ENCODE data around the gene RALGPS1.

RALGPS1 gene

DNA sequence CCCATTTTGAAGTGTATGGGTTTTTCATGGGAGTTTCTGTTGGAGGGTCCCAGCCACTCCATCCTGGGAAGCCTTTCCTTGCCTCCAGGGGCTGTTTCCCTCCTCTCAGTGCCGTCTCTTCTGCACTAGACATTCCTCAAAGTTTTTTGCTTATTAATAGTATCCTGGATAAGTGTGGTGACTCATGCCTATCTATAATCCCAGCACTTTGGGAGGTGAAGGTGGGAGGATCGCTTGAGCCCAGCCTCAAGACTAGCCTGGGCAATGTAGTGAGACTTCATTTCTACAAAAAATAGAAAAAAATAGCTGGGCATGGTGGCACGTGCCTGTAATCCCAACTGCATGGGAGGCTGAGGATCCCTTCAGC lies 43.1 kb downstream of the RALGPS1 start:
- DNase-seq = no peak

DNA sequence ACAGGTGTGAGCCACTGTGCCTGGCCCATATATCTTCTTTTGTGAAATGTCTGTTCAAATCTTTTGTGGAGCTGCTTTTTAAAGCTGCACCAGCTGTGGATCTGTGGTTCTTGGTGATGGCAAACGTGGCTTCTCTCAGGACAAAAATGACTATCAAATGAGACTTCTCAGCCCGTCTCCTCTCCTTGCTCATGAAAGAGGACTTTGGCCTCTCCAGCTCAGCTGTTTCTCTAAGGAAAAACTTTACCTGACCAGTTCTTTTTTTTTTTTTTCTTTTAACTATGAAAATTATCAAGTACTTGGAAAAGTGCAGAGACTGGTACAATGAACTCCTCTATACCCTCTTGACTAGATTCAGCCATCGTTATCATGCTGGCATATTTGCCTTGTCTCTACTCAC lies 44.8 kb downstream of the RALGPS1 start:
- DNase-seq = no peak

DNA sequence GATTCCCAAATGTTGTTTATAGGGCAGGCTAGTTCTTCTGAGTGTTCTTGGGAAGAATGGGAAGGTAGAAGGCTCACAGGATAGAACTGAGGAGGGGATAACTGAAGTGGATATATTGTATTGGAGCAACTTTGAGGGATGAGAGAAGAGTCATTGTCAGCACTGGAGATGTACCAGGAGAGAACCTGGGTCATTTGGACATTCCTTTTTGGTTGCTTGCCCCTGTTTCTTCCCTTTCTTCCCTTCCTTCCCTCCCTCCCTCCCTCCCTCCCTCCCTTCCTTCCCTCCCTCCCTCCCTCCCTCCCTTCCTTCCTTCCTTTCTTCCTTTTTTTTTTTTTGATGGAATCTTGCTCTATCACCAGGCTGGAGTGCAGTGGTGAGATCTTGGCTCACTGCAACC lies 45.3 kb downstream of the RALGPS1 start:
- no peak for DNase-seq

DNA sequence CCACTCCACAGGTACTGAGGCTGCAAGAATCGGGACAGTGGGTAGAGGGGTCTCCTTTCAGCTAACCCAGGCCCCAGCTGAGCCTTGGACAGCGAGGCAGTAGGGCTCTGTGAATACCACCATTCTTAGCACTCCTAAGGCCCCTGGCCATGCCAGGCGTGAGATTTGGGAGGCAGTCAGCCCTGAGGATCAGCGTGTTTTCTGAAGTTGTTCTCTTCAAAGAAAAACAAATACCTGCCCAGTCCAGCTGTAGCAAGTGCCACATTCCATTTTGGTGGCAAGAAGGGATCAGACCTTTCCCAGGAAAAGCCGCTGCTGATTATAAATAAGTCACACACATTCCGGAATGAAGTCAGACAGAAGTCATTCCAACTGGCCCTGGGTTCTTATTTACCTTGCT lies 47.8 kb downstream of the RALGPS1 start:
- no peak for DNase-seq

DNA sequence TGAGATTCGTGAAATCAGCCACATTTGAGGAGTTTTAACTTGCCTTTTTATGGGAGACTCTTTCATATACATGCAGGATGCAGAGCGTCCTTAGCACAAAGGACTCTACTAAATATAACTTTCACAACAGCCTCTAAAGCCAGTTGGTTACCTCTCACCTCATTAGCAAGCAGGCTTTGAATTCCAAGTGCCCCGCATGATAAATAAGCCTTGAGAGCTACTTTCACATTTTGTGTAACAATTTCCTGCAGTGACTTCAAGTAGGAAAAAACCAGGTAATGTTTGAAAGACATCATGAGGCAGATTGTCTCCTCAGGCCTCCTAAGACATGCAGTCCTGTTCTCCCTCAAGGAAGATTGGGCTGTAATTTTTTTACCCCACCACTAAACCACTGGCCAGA lies 50.5 kb downstream of the RALGPS1 start:
- DNase-seq = no peak

DNA sequence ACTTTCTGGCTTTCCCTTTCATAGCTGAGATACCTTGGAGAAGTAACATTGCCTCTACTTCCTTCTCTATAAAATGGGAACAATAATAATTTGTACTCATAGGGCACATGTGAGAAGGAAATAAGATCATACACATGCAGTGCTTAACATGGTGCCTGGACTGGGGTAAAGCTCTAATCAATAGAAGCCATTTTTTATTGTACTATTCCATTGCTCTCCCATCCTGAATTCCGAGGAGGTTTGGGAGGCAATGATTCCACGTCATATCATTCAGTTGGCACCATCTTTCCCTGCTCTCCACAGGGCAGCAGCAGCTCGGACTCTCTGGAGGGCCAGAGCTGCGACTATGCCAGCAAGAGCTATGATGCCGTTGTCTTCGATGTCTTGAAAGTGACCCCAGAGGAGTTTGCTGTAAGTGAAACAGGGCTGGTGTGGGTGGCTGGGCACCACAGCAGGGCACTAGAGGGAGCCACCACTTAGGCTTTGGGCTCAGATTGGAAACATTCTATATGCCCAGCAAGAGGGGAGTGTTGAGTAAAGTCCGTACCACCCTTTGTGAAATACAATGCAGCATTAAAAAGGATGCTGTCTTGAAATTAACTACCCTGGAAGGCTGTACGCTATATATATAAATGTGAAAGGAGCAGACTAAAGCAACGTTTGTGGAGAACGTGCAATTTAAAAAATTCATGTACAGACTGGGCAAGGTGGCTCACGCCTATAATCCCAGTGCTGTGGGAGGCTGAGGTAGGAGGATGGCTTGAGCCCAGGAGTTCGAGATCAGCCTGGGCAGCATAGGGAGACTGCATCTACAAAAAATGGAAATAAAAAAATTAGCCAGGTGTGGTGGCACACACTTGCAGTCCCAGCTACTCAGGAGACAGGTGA lies 51.2 kb downstream of the RALGPS1 start:
- peak; percentile 39 to 47 for DNase-seq

DNA sequence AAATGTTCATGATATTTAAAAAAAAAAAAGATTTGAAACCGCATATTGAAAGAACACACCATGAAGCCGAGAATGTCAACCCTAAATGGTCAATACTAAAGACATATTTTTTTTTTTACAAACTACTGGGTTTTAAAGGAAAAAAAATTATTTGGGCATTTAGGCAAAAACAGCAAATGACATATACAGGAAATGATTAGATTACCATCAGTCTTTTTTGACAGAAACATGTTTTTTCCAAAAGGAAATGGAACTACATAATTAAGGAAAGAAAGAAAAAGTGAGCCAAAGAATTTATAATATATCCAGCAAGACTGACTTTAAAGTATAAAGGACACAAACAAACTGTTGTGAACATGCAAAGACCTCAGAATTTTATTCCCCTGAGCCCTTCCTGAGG lies 56.7 kb downstream of the RALGPS1 start:
- no peak for DNase-seq

DNA sequence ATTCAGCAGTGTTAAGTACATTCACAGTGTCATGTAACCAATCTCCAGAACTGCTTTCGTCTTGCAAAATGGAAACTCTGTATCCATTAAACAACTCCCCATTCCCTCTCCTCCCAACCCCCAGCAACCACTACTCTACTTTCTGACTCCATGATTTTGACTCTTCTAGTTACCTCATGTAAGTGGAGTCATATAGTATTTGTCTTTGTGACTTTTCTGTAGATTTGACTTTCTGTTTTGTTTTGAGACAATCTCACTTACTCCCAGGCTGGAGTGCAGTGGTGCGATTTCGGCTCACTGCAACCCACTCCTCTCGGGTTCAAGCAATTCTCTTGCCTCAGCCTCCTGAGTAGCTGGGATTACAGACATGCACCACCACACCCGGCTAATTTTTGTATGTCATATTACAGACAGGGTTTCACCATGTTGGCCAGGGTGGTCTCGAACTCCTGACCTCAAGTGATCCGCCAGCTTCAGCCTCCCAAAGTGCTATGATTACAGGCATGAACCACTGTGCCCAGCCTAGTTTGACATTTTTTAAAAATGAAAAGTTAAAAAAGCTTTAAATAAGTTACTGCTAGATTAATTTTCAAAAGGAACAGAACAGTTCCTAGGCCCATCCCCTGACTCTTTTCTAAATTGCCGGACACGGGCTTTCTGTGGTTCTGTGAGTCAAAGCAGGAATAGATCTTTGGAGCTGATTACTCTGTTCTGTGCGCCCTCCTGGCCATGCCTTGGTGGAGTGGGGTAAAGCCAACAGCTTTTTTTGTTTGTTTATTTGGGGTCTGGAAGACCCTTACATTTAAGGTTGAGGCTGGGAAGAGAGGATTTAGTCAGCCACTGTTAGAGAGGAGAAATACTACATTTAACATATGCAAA lies 59.3 kb downstream of the RALGPS1 start:
- no peak for DNase-seq

DNA sequence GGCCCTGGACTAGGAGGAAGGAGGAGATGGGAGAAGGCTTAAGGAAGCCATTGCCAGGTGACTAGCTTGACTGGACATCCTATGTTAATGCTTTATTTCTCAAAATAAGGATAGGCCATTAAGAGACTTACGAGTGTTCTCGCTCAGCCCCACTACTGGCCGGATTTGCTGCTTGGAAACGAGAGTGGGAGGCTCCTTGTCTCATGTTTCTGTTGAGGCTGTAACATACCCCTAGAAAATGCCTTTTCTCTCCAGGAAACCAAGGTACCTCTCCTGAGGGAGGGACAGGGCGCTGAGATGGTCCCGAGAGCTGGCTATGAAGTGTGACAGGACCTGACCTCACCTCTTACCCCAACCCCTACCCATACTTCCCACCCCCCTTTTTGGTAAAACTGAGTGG lies 60.0 kb downstream of the RALGPS1 start:
- no peak for DNase-seq

DNA sequence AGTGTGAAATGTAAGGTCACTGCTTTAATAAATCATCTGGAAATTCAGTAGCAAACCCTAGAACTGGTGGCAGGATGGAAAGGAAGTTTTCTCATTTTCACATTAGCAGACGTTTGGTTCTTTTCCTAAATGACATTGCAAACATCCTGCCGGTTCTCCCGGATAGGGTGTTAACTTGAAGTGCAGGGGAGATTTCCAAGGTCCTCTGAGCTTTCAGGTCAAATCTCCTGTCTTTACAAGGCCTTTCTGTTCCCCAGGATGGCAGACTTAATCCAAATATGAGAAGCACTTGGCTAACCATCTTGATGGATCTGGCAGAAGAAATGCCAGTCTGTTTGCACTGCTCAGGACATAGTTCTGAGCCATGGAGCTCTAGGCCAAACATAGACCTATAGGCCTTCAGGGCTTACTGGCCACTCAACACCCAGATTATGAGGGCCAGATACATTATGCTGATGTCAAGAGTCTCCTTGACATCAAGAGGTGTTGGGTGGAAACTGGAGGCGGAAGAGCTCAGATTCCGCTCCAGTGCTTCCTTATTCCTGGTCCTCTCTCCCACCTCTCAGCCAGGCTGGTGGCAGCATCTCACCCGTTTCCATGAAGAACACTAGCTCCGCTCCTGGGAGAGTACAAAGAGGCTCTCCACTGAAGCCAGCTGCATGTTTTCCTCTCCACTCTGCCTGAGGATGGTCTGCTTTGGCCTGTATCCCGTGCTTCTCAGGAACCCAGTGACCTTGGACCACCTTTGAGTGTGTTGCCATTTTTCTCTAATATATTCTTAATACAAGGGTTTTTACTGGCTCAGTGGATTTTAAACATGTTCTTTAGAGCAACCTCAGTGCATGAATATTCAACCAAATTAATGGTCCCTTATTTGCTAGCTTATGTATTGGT lies 61.0 kb downstream of the RALGPS1 start:
- DNase-seq = no peak

DNA sequence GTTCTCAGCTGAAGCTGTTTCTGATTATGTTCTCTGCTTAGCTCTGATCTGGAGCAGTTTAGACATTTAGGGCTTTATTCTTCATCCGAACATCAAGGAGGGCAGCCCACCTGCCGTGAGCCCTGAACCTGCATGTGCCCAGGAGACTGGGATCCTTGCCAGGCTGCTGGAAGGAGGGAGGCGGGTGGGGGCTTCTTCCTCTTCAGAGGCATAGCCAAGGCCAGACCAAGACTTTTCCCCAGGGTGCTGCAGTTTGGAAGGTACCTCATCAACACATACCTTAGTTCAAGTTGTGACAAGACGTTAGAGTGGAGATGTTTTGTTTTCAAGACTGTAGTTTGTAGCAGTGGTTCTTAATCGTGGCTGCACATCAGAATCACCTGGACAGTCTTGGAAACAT lies 64.9 kb downstream of the RALGPS1 start:
- no peak for DNase-seq

DNA sequence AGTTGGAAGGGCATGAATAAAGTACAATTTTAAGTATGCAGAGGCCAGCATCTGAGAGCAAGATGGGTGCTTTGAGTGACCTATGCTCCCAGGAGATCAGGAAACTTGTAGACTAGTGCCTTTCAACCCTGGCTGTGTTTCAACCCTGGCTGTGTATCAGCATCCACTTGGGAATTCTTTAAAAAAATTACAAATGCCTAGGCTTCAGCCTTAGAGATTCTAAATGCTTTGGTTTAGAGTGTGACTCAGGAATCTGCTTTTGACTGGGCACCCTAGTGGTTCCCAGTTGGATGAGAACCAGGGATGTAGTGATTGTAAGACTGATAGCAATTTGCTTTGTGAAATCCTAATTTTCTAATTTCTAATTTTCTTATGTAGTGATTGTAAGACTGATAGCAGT lies 65.6 kb downstream of the RALGPS1 start:
- no peak for DNase-seq

DNA sequence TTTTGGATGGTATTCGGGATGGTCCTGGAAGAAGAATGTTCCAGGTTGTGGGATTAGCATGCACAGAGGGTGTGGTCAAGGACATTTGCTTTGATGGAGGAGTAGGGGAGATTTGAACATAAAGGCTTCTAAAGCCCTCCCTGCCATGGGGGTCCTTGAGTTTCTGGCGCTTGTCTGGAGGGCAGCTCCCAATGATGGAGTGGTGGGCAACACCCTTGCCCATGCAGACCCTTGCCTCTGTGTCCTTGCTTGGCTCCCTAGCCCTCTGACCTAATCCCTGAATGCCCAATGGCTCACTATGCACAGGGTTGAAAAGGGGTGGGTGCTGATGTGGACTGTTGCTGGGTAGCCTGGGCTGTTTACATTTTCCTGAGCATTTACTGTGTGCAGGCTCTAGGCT lies 66.6 kb downstream of the RALGPS1 start:
- no peak for DNase-seq

DNA sequence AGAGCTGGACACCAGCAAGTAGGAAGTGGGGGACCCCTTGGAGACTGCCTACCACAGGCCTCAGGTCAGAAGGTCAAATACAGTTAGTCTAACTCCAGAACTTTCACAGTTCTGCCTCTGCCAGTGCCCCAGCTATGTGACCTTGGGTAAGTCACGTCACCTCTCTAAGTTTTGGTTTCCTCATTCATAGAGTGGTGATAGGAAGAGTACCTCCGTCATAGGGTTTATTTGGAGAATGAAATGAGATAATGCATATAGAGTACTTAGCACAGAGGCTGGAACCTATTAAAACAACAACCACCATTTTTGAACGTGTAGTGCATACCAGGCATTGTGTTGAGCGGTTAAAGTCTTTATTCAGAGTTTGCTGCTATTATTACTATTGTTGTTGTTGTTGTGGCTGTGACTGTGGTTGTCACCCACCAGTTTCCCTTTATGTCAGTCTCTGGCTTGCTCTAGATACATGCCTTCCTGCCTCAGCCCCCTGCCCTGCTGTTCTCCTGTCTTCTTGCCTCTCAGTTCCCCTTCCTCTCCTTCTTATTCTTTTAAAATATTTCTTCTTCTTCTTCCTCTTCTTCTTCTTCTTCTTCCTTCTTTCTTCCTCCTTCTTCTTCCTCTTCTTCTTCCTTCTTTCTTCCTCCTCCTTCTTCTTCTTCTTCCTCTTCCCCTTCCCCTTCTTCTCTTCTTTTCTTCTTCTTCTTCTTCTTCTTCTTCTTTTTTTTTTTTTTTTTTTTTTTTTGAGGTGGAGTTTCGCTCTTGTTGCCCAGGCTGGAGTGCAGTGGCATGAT lies 67.8 kb downstream of the RALGPS1 start:
- DNase-seq = no peak

DNA sequence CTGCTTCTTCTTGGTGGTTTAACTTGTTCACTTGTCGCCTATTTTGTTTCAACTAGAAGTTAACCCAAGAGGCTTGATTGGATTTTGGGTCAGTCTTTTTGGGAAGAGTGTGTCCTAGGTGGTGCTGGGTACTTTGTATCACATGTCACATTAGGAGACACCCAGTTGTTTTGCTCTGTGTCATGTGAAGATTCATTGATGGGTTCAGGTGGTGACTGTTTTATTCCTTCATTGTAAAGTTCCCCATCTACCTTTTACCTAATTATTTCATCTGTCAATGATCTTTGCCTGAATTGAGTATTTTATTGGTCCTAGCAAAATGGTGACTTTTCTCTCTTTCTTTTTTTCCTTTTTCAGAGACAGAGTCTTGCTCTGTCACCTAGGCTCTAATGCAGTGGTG lies 69.2 kb downstream of the RALGPS1 start:
- no peak for DNase-seq

DNA sequence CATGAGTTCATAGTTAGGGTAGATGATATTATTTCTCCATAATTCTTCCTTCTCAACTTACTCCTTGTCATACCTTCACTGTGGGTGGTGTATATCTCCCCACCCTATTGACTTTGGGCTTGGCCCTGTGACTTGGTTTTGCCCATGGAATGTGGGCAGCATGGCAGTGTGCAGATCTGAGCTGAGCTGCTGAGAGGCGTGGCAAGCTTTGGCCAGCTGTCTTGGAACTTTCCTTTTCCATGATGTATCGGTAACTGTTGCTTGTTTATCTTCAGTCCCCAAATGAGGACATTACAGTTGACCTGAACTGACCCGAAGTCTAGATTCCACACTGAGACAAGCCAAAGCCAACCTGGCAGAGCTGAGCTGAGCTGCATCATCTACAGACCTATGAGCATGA lies 70.4 kb downstream of the RALGPS1 start:
- no peak for DNase-seq

DNA sequence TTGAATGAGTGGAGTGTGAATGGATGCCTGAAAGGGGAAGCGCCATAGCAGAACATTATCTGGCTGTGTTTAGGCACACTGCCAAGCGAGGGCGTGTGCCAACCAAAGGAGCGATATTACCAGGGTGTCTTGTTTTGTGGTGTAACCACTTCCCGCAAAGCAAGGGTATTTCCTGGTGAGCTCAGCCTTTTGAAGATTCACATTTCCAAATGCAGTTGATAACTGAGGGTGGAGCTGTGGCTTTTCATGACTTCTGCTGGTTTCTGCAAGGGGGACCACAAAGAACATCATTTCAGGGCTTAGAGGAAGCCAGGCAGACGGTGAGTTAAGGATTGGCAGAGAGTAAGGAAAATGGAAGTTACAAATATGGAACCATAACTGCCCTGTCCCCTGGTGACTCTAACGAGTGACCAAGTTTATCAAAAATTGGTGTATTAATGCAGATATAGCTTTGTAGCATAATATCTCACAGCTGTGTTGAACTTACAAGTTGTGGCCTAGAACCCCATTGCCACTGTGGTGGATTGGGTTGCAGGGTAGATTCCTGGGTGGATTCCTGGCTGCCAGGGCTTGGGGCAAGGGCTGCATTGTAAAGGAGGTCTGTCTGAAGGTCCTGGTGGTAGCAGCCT lies 71.4 kb downstream of the RALGPS1 start:
- DNase-seq = peak; percentile 77 to 81

DNA sequence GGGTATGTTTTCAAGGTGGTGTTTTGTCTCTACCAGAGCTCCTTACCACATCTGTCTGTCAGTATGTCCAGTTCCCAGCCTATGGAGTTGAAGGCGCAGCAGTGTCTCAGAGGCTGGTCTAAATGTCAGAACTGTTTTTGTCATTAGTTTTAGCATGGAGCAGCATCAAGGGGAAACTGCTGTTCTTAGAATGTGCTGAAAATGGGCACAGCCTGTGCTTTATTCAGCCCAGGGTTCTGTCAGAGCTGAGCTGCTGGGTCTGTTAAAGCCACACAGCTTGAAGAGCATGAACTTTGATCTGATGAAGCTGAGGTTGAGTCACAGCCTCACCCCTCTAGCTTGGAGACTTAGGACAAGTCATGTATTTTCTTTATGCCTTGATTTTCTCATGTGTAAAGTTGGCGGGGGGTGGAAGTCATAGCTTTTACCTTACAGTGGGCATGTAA lies 71.9 kb downstream of the RALGPS1 start:
- DNase-seq = no peak

DNA sequence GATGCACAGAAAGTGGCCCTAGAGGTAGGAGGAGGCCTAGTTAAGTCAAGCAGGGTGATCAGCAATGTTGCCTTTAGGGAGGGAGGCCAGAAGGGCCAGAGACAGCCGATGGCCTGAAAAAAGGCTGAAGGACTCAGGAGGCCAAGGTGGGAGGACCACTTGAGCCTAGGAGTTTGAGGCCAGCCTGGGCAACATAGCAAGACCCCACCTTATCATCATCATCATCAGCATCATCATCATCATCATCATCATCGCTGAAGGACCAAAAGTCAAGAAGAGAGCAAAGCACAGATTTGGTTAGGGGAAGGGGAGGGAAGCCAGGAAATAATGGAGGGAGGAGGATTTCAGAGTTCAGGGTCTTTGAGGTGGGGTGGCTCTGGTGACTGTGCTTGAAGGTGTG lies 74.3 kb downstream of the RALGPS1 start:
- no peak for DNase-seq

DNA sequence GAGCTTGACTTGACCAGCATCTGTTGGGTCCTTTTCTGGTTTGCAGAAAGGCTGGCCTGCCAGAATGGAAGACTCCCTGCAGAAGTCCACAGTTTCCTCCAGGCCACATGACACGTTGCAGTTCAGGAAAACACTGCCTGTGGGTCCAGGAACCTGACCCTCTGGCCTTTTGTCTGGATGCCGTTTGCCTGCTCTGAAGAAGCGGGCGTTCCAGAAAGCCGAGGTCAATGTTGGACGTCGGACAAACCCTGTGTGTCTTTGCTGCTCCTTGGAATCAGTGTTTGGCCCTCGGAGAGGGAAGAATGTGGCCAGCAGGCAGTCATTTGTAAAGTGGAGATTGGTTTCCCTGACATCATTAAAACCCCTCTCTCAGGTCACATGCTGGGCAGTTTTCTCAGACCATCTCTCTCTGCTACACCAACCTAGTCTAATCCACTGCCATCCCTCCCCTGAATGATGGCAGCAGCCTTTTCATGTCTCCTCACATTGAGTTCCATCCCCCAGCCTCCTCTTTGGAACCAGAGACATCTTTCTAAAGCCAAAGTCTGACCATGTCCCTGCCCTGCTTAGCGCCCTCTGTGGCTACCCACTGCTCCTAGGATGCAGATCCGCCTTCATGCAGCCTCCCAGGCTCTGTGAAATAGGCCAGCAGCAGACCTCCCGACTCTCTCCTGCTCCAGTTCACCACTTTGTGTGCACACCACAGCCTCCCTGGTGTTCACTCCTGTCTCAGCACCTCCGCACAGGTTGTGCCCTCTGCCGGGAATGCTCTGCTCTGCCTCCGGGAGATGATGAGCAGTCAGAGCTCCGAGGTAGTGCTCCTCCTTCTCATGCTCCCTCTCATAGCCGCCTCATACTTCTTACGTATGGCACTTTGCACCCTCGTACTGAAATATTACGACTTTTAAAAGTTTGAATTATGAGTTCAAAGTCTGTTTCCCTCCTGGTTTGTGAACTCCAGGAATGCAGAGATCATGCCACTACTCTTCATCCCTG lies 75.6 kb downstream of the RALGPS1 start:
- no peak for DNase-seq

Measured in stimulated activated CD4-positive, alpha-beta T cell treated with anti-CD3 and anti-CD28 coated beads, Interleukin-2, amount 100 ng/mL, for 24 hours (primary cell).